ENCODE results near the gene TCF4. TPM values are rescaled to one million over a fixed set of nuclear protein-coding genes. Genes with fewer than 3 reads are reported as not detected.

Gene TCF4
- total and polyA plus RNA-seq, 10 donors = 14.6 to 200 (median 153) TPM

DNA sequence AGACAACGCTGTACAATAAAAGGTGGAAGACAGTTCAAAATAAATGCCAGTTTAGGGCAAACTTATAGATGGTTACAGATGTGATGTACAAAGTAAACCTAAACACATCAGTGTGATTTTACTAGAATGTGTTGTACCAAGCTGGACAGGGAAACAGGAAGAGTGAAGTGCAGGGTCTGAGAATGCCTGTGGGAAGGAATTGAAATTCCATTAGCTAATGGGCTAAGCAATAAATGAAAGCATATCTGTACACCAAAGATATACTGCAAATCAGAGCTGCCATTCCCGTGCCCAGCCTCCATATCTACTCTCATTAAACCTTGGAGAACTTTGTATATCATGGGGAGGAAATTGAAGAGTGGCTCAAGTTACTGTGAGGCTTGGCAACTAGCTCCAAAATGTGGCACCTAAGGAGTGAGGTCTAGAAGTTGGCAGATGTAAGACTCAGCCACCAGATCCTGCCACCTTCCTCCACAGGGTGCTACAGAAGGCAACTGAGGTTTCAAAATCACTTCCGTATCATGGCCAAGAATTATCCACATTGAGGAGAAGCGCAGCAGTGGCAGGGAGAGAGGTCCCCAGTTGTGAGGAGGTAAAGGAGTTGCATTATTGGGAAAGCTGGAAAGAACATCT, 277.8 kb downstream of the TCF4 start:
- 86 to 90% (median 89%) methylated on average over 4 of the region's 4 CpGs for WGBS, 5 donors
- H3K4me1 ChIP-seq = peaks cover 0 to 90% (median 55%) of the 10 kb centered on the region in 6 donors
- peak overlapping the region in 1 of 8 donors; percentile 5 for H3K27ac ChIP-seq
- DNase-seq = no peak
- no peak overlapping the region for H3K4me3 ChIP-seq
- no peak for TF ChIP-seq POLR2A (IDR thresholded peaks at IDR 0.05)
- no peak for TF ChIP-seq CTCF (IDR thresholded peaks at IDR 0.05 in 8 of 11, conservative IDR thresholded peaks at IDR 0.05 in 3 of 11)
- no peak for TF ChIP-seq POLR2AphosphoS5 (IDR thresholded peaks at IDR 0.05)
- H3K9me3 ChIP-seq = no peaks in the 10 kb centered on the region
- no peaks in the 10 kb centered on the region for H3K27me3 ChIP-seq (replicated peaks in 1 of 7)
- no peaks in the 10 kb centered on the region for H3K36me3 ChIP-seq
- intact Hi-C loops (cut with DNase I; ENCODE audit: low total_unique reads) = loop anchor here (5.0 kb wide), 1 partner anchor 33 kb away; no protein-coding TSS in a partner anchor

- peaks cover 4 to 90% (median 56%) of the 10 kb centered on the region in 6 donors for H3K4me1 ChIP-seq
- intact Hi-C loops (cut with DNase I; ENCODE audit: low total_unique reads) = no loop called here
- H3K27ac ChIP-seq = no peak overlapping the region
- no peak for DNase-seq
- no peaks in the 10 kb centered on the region for H3K9me3 ChIP-seq
- no peak overlapping the region for H3K4me3 ChIP-seq
- H3K36me3 ChIP-seq = no peaks in the 10 kb centered on the region
- no peak for TF ChIP-seq POLR2AphosphoS5 (IDR thresholded peaks at IDR 0.05)
- TF ChIP-seq CTCF (IDR thresholded peaks at IDR 0.05 in 8 of 11, conservative IDR thresholded peaks at IDR 0.05 in 3 of 11) = no peak
- no peak for TF ChIP-seq POLR2A (IDR thresholded peaks at IDR 0.05)
- WGBS, 5 donors = 92 to 97% (median 95%) methylated on average over 4 of the region's 4 CpGs
- H3K27me3 ChIP-seq (replicated peaks in 1 of 7) = no peaks in the 10 kb centered on the region
Measured at GRCh38 chr18:55309249-55309648, 278.7 kb downstream of the TCF4 start.

DNA sequence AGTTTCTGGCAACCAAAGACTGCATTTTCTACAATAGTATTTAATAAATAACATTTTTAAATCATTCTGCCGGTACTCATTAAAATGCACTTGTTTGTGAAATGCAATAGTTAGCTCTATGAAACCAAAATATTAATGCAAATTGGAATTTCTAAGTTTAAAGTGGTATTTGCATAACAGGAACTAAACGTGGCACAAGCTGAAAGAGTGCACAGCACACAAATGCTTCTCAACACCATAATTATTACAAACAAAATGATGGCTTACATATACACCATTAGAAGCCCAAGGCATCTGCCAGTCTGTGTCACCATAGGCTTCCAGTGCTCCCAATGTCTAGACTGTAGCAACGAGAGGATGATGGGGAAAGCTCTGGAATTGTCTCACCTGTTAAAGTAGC, 280.5 kb downstream of the TCF4 start:
- H3K4me3 ChIP-seq = no peak overlapping the region
- no peaks in the 10 kb centered on the region for H3K9me3 ChIP-seq
- no peaks in the 10 kb centered on the region for H3K36me3 ChIP-seq
- intact Hi-C loops (cut with DNase I; ENCODE audit: low total_unique reads) = no loop called here
- WGBS, 5 donors = 61 to 72% (median 63%) methylated on average over 3 of the region's 3 CpGs
- peak overlapping the region in 1 of 8 donors; percentile 45 for H3K27ac ChIP-seq
- no peak for TF ChIP-seq CTCF (IDR thresholded peaks at IDR 0.05 in 8 of 11, conservative IDR thresholded peaks at IDR 0.05 in 3 of 11)
- no peak for DNase-seq
- H3K27me3 ChIP-seq (replicated peaks in 1 of 7) = no peaks in the 10 kb centered on the region
- peaks cover 4 to 88% (median 59%) of the 10 kb centered on the region in 6 donors for H3K4me1 ChIP-seq

GRCh38 chr18:55306359-55307024, 281.5 kb downstream of the TCF4 start:
- 64 to 69% (median 66%) methylated on average over 2 of the region's 2 CpGs for WGBS, 5 donors
- Histone ChIP-seq H3K4me3 (no peak overlapping the region), H3K27ac (no peak overlapping the region), H3K9me3 (no peaks in the 10 kb centered on the region), H3K27me3 (replicated peaks in 1 of 7) (no peaks in the 10 kb centered on the region), H3K4me1 (peaks cover 8 to 85% (median 57%) of the 10 kb centered on the region in 6 donors), H3K36me3 (no peaks in the 10 kb centered on the region)
- TF ChIP-seq POLR2A (IDR thresholded peaks at IDR 0.05) = no peak
- no peak for TF ChIP-seq CTCF (IDR thresholded peaks at IDR 0.05 in 8 of 11, conservative IDR thresholded peaks at IDR 0.05 in 3 of 11)
- TF ChIP-seq POLR2AphosphoS5 (IDR thresholded peaks at IDR 0.05) = no peak
- intact Hi-C loops (cut with DNase I; ENCODE audit: low total_unique reads) = no loop called here
- no peak for DNase-seq

Measured in spleen (tissue), 11 donors.